ENCODE data around the gene NEDD4L.

Gene NEDD4L

DNA sequence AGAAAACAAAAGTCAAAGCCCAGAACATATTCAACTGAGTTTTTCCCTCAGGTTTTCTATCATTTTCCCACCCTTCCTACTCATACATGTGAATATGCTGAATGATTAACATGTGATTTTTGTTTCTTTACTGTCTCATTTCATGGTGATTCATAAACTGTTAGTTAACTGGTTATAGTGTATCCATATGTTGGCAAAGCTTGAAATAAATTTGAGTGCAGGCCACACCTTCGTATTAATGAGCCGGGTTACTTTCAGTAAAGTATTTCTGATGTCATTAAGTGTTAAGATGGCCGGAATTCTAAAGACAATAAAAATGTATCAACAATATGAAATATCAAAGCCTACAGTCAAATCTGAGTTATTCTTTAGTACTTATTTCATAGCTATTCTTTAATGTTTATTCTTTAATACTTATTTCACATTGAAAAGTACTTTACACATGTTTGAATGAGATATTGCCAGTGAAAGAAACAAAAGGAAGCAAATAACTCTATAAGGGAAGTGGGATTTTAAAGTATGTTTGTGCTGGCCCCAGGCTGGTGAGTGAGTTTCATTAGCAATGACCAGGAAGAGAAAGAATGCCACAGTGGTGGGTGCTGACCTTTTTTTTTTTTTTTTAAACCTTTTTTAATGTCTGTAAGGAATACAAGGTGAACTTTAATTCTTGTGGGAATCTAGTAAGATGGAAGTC, 178.6 kb downstream of the NEDD4L start:
- H3K4me3 ChIP-seq (ENCODE audit: low read depth, low read length): no peak overlapping the region
- TF ChIP-seq, protein P1, sequence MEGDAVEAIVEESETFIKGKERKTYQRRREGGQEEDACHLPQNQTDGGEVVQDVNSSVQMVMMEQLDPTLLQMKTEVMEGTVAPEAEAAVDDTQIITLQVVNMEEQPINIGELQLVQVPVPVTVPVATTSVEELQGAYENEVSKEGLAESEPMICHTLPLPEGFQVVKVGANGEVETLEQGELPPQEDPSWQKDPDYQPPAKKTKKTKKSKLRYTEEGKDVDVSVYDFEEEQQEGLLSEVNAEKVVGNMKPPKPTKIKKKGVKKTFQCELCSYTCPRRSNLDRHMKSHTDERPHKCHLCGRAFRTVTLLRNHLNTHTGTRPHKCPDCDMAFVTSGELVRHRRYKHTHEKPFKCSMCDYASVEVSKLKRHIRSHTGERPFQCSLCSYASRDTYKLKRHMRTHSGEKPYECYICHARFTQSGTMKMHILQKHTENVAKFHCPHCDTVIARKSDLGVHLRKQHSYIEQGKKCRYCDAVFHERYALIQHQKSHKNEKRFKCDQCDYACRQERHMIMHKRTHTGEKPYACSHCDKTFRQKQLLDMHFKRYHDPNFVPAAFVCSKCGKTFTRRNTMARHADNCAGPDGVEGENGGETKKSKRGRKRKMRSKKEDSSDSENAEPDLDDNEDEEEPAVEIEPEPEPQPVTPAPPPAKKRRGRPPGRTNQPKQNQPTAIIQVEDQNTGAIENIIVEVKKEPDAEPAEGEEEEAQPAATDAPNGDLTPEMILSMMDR (IDR thresholded peaks at IDR 0.05; ENCODE audit: low read depth, low read length): no peak
- H3K27me3 ChIP-seq (ENCODE audit: insufficient read depth, low read depth, severe bottlenecking): no peaks in the 10 kb centered on the region
- H3K36me3 ChIP-seq: no peaks in the 10 kb centered on the region
- DNase-seq: no peak
- no peaks in the 10 kb centered on the region for H3K9me3 ChIP-seq (ENCODE audit: severe bottlenecking)
- H3K27ac ChIP-seq: no peak overlapping the region

DNA sequence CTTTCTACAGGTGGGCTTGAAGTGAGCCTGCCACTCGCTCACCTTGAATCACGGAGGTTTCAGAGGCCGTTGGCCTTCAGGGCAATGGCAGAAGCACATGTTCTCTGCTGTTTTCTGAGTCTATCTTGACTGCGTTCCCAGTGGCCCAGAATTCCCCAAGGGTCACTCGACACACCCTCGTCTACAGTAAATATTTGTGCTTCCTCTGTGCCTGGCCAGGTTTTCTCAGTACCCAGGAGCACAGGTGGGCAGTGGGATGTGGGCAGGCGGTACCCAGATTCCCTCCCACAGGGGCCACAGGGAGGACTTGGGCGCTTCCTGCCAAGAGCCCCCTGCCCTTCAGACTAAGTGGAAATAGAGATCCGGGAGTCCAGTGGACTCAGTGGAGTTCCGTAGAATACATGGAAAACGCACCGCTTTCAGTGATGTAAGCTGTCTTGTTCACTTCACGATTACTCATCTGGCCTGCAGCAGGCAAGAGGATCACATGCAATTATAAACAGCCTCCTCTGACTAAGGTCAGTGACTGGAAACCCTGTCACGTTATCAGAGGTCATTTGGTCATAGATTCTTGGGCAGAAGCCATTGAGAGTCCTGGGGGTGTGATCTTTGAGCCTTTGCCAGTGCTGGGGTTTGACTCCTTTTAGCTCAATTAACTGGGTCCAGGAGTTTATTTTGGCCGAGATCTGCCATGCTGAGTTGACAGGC, 179.8 kb downstream of the NEDD4L start:
- TF ChIP-seq, protein P1 (IDR thresholded peaks at IDR 0.05; ENCODE audit: low read depth, low read length): no peak
- H3K27me3 ChIP-seq (ENCODE audit: insufficient read depth, low read depth, severe bottlenecking): no peaks in the 10 kb centered on the region

DNA sequence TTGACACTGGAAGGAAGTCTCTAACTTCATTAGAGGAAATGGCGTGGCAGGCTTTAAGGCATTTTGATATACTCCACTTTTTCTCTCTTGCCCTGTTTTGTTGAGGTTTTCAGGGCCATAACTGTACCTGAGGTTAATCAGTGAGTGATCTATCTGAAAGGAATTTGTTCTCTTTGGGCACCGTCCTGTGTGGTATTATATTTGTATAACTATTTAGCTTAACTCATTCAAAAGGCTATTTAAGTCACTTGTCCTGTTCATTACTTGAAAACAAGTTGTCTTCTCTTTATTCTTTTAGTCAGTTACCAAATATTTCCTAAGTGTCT, 180.4 kb downstream of the NEDD4L start:
- H3K27me3 ChIP-seq (ENCODE audit: insufficient read depth, low read depth, severe bottlenecking): no peaks in the 10 kb centered on the region
- DNase-seq: no peak
- H3K36me3 ChIP-seq: no peaks in the 10 kb centered on the region
- no peak overlapping the region for H3K4me3 ChIP-seq (ENCODE audit: low read depth, low read length)
- H3K27ac ChIP-seq: no peak overlapping the region
- TF ChIP-seq, protein P1 (IDR thresholded peaks at IDR 0.05; ENCODE audit: low read depth, low read length): no peak
- H3K9me3 ChIP-seq (ENCODE audit: severe bottlenecking): no peaks in the 10 kb centered on the region

More for the DNA sequence above, 179.8 kb downstream of the NEDD4L start:
- no peak overlapping the region for H3K27ac ChIP-seq
- no peak for DNase-seq
- no peaks in the 10 kb centered on the region for H3K9me3 ChIP-seq (ENCODE audit: severe bottlenecking)
- H3K36me3 ChIP-seq: no peaks in the 10 kb centered on the region
- no peak overlapping the region for H3K4me3 ChIP-seq (ENCODE audit: low read depth, low read length)

DNA sequence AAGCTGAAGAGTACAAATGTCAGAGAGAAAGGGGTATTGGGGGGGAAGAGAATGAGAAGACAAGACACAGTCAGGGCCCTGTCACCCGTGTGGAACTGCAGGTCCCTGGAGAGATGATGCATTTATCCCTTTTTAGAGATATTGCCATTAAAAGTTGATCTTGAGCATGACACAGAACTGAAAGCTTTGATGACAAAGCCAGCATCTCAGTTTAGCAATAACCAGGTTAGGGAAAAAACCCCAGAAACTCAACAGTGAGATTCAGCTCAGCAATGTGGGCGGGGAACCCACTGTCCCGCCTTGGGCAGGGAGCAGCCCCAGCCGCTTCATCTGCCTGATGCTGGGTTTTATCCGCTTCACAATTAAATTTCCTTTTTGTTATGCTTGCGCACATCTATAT, 181.1 kb downstream of the NEDD4L start:
- no peak overlapping the region for H3K4me3 ChIP-seq (ENCODE audit: low read depth, low read length)
- TF ChIP-seq, protein P1 (IDR thresholded peaks at IDR 0.05; ENCODE audit: low read depth, low read length): no peak
- DNase-seq: no peak
- no peaks in the 10 kb centered on the region for H3K36me3 ChIP-seq
- H3K27ac ChIP-seq: no peak overlapping the region
- H3K9me3 ChIP-seq (ENCODE audit: severe bottlenecking): no peaks in the 10 kb centered on the region
- no peaks in the 10 kb centered on the region for H3K27me3 ChIP-seq (ENCODE audit: insufficient read depth, low read depth, severe bottlenecking)

DNA sequence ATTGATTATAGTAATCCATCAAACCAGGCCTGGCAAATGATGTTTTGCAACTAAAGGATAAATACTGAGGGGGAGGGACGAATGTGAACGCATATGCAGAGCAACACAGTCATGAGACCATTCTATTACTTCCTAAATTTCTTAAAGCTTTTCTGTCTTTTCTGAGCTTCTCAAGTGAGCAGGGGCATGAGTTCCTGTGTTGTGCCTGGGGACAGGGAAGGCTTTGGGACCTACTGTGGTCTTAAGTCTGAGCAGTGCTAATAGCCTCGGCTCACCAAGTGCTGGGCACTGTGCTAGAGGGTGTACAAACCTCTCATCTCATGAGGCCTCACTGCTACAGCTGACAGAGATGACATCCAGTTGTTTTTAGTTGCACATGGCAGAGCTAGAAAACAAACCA, 182.4 kb downstream of the NEDD4L start:
- no peak overlapping the region for H3K27ac ChIP-seq
- H3K4me3 ChIP-seq (ENCODE audit: low read depth, low read length): no peak overlapping the region
- no peaks in the 10 kb centered on the region for H3K9me3 ChIP-seq (ENCODE audit: severe bottlenecking)
- no peak for DNase-seq
- TF ChIP-seq, protein P1 (IDR thresholded peaks at IDR 0.05; ENCODE audit: low read depth, low read length): no peak
- no peaks in the 10 kb centered on the region for H3K27me3 ChIP-seq (ENCODE audit: insufficient read depth, low read depth, severe bottlenecking)
- H3K36me3 ChIP-seq: peaks cover 4% of the 10 kb centered on the region

Data from WERI-Rb-1 (cell line).